Body of pancreas (tissue), 4 donors: Measurements from ENCODE around the gene SEL1L.

ENCODE experiments used
- CTCF ChIP-seq, 7 experiments: fragments of 450-650 bp in 4 of 7; fragments of 200-600 bp in 3 of 7; sonication (generic) in 3 of 7; IDR thresholded peaks; one replicate each; pipeline ENCODE4 v1.5.1; 2016 to 2019; ENCODE audit warnings: antibody characterized with exemption in 7 of 7
- POLR2A ChIP-seq, 3 donors: fragments of 450-650 bp; IDR thresholded peaks; one replicate each; pipeline ENCODE4 v1.6.1; 2016; ENCODE audit warnings: antibody characterized with exemption in 3 of 3, mild to moderate bottlenecking in 2 of 3

GRCh38 chr14:81555051-81555450, 21.4 kb upstream of the SEL1L start:
- TF ChIP-seq CTCF (IDR thresholded peaks at IDR 0.05) = no peak
- no peak for TF ChIP-seq POLR2A (IDR thresholded peaks at IDR 0.05)
